NCI-H82 treated with DMSO at 0.1 percent for 48 hours (cell line): ENCODE results near the gene FHOD1.

Experiments used
- DNase-seq: peaks from one replicate; lab custom pipeline; 2025; ENCODE audit not compliant: unreplicated experiment; lab: John Stamatoyannopoulos, UW

Gene FHOD1

GRCh38 chr16:67209565-67209964 is 37.7 kb downstream of the FHOD1 start:
- DNase-seq: no peak

GRCh38 chr16:67208154-67208896 is 39.0 kb downstream of the FHOD1 start:
- DNase-seq: no peak

GRCh38 chr16:67207249-67208091 is 39.8 kb downstream of the FHOD1 start:
- DNase-seq: no peak

GRCh38 chr16:67206838-67207248 is 40.4 kb downstream of the FHOD1 start:
- no peak for DNase-seq

GRCh38 chr16:67206129-67206837 is 41.0 kb downstream of the FHOD1 start:
- no peak for DNase-seq

- DNase-seq: no peak
Observed at GRCh38 chr16:67204076-67204475, 43.2 kb downstream of the FHOD1 start.

- no peak for DNase-seq
Observed at GRCh38 chr16:67202956-67203493, 44.3 kb downstream of the FHOD1 start.

GRCh38 chr16:67202426-67202825 is 44.9 kb downstream of the FHOD1 start:
- no peak for DNase-seq

- DNase-seq: no peak
Observed at GRCh38 chr16:67201411-67202345, 45.6 kb downstream of the FHOD1 start.

GRCh38 chr16:67200491-67200890 is 46.8 kb downstream of the FHOD1 start:
- no peak for DNase-seq

GRCh38 chr16:67199808-67200198 is 47.5 kb downstream of the FHOD1 start:
- DNase-seq: no peak

- no peak for DNase-seq
Observed at GRCh38 chr16:67199011-67199807, 48.1 kb downstream of the FHOD1 start, which contains the start of gene ELMO3. ELMO3 (plus strand) TSS chr16:67199131; CDS start chr16:67199327, 196 bp downstream.

GRCh38 chr16:67198238-67198734 is 49.0 kb downstream of the FHOD1 start:
- DNase-seq: no peak

GRCh38 chr16:67197704-67198103 is 49.6 kb downstream of the FHOD1 start:
- no peak for DNase-seq

GRCh38 chr16:67196881-67197280 is 50.4 kb downstream of the FHOD1 start:
- DNase-seq: no peak

- DNase-seq: no peak
Observed at GRCh38 chr16:67195676-67196075, 51.6 kb downstream of the FHOD1 start.

GRCh38 chr16:67194260-67194659 is 53.0 kb downstream of the FHOD1 start:
- DNase-seq: no peak

- no peak for DNase-seq
Observed at GRCh38 chr16:67193536-67193935, 53.7 kb downstream of the FHOD1 start.

- DNase-seq: no peak
Observed at GRCh38 chr16:67192781-67193361, 54.4 kb downstream of the FHOD1 start.
